Lower leg skin (tissue), 4 donors: ENCODE data around the gene CYB5B. TPM values are rescaled to one million over a fixed set of nuclear protein-coding genes. Genes with fewer than 3 reads are reported as not detected.

Source experiments
- DNase-seq, 2 donors: peaks; one replicate each; pipeline ENCODE4 v3.0.0-alpha.2; 2019; ENCODE audit warnings: low spot score in 2 of 2
- H3K4me3 ChIP-seq: fragments of 200-600 bp; sonication (generic); 2 replicates; pipeline ENCODE4 v1.5.1; 2017; ENCODE audit warnings: mild to moderate bottlenecking, low read depth; ENCODE audit not compliant: poor library complexity, severe bottlenecking
- POLR2A ChIP-seq, 2 donors: fragments of 450-650 bp; IDR thresholded peaks; one replicate each; pipeline ENCODE4 v1.6.1; 2016 to 2017; ENCODE audit warnings: antibody characterized with exemption in 2 of 2, mild to moderate bottlenecking in 1 of 2, moderate library complexity in 1 of 2
- WGBS, 2 donors: methylation state at CpG; one replicate each; pipeline ENCODE4 v1.1.5; 2018; 5-methylcytosine and 5-hydroxymethylcytosine counted together
- intact Hi-C: fragments of 100-400 bp; cut with DNase I; formaldehyde crosslinking; loops from one replicate; pipeline ENCODE4 v1.15.0; 2023; ENCODE audit warnings: low total_unique reads
- total RNA-seq, 4 donors: library from RNA; depleted of rRNA; stranded (reverse); fragments of >200 nt; gene quantifications; one replicate each; pipeline ENCODE4 v1.1.0, GENCODE V29; 2016
- TF ChIP-seq, protein P1 (sequence below), 3 donors: fragments of 450-650 bp; IDR thresholded peaks; one replicate each; pipeline ENCODE4 v1.5.1; 2016; ENCODE audit warnings: antibody characterized with exemption in 3 of 3, mild to moderate bottlenecking in 3 of 3, moderate library complexity in 2 of 3

Gene CYB5B
- total RNA-seq, 4 donors from 2014 or later, result 22.3 to 34.5 (median 25.9) TPM

DNA sequence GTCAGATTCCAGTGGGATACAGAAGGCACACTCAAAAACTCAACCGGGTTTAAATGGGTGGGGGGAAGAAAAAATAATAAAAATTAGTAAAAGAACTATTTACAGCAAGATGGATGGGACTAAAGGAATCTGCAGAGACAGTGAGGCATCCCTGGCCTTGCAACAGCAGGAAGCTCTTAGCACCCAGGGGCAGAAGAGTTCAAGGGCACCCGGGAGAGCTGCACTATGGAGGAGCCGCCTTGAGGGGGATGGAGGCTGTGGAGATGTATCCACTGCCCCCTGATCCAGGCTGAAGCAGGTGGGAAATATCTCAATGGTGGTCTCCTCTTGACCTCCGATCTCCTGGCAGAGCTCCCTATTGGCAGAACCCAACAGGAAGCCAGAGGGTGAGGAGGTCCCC is 72.0 kb downstream of the CYB5B start:
- intact Hi-C loops, result no loop called here
- H3K4me3 ChIP-seq, result no peak overlapping the region

GRCh38 chr16:69496896-69497295 is 72.5 kb downstream of the CYB5B start:
- no peak for DNase-seq
- TF ChIP-seq, protein P1, sequence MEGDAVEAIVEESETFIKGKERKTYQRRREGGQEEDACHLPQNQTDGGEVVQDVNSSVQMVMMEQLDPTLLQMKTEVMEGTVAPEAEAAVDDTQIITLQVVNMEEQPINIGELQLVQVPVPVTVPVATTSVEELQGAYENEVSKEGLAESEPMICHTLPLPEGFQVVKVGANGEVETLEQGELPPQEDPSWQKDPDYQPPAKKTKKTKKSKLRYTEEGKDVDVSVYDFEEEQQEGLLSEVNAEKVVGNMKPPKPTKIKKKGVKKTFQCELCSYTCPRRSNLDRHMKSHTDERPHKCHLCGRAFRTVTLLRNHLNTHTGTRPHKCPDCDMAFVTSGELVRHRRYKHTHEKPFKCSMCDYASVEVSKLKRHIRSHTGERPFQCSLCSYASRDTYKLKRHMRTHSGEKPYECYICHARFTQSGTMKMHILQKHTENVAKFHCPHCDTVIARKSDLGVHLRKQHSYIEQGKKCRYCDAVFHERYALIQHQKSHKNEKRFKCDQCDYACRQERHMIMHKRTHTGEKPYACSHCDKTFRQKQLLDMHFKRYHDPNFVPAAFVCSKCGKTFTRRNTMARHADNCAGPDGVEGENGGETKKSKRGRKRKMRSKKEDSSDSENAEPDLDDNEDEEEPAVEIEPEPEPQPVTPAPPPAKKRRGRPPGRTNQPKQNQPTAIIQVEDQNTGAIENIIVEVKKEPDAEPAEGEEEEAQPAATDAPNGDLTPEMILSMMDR (IDR thresholded peaks at IDR 0.05), result no peak
- no peak for TF ChIP-seq POLR2A (IDR thresholded peaks at IDR 0.05)
- intact Hi-C loops, result no loop called here
- no peak overlapping the region for H3K4me3 ChIP-seq
- 89 to 91% methylated on average over 5 of the region's 5 CpGs for WGBS, 2 donors

More for the DNA sequence above, 72.0 kb downstream of the CYB5B start:
- WGBS, 2 donors, result 83 to 92% methylated on average over 4 of the region's 4 CpGs
- no peak for DNase-seq
- no peak for TF ChIP-seq POLR2A (IDR thresholded peaks at IDR 0.05)
- TF ChIP-seq, protein P1 (IDR thresholded peaks at IDR 0.05), result no peak

DNA sequence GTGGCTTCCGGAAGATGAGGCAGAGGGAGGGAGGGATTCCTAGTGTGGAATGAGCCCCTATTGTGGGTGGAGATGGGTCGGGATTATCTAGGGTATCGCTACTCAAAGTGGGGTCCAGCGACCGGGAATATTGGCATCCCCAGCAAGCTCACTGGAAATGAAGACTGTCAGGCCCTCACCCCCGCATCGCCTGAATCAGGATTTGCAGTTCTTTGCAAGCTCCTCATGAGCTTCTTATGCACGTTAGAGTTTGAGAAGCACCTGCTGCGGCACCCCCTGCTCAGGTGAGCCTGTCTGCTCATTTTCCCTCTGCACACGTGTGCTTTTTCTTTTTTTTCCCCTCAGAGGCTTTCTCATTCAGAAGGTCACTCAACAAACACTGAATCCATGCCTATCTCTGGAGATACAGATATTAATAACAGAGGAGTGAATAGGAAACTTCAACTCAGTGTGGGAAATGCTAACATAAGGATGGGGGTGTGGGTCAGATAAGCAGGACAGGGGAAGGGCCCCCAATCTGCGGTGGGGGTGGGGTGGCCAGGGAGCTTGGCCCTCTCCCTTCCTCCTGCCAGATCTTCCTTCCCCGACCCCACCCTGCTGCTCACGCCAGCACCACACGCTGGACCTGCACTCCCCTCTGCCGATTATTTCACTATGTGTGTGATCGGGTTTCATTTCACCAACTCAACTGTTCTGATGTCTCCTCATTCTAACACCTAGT is 73.6 kb downstream of the CYB5B start:
- WGBS, 2 donors, result 78 to 85% methylated on average over 16 of the region's 16 CpGs
- TF ChIP-seq POLR2A (IDR thresholded peaks at IDR 0.05), result no peak
- TF ChIP-seq, protein P1 (IDR thresholded peaks at IDR 0.05), result no peak
- DNase-seq, result no peak
- H3K4me3 ChIP-seq, result no peak overlapping the region
- intact Hi-C loops, result no loop called here

DNA sequence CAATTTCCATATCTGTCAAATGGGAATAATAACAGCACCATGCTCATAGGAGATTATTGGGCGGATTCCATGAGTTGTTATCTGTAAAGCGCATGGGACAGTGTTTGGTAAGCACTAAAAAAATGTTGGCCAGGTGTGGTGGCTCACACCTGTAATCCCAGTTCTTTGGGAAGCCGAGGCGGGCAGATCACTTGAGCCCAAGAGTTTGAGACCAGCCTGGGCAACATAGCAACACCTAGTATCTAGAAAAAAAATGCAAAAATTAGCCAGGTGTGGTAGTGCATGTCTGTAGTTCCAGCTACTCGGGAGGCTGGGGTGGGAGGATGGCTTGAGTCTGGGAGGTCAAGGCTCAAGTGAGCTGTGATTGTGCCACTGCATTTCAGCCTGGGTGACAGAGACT is 74.5 kb downstream of the CYB5B start:
- WGBS, 2 donors, result 88 to 94% methylated on average over 5 of the region's 5 CpGs
- no peak overlapping the region for H3K4me3 ChIP-seq
- intact Hi-C loops, result no loop called here
- TF ChIP-seq, protein P1 (IDR thresholded peaks at IDR 0.05), result no peak
- TF ChIP-seq POLR2A (IDR thresholded peaks at IDR 0.05), result no peak
- DNase-seq, result no peak

- WGBS, 2 donors, result 90 to 91% methylated on average over 11 of the region's 11 CpGs
- TF ChIP-seq POLR2A (IDR thresholded peaks at IDR 0.05), result no peak
- TF ChIP-seq, protein P1 (IDR thresholded peaks at IDR 0.05), result no peak
- no peak overlapping the region for H3K4me3 ChIP-seq
- no peak for DNase-seq
- intact Hi-C loops, result no loop called here
Observed at GRCh38 chr16:69499541-69500230, 75.3 kb downstream of the CYB5B start.
